Measurements from ENCODE around the gene ELOB.

Gene ELOB

GRCh38 chr16:2768403-2769089 is 8.5 kb downstream of the ELOB start:
- no peak for DNase-seq (ENCODE audit: low read depth)

- DNase-seq (ENCODE audit: low read depth) = no peak
These were observed 9.2 kb downstream of the ELOB start for GRCh38 chr16:2767891-2768290.

- DNase-seq (ENCODE audit: low read depth) = no peak
These were observed 9.8 kb downstream of the ELOB start for GRCh38 chr16:2767140-2767731.

- no peak for DNase-seq (ENCODE audit: low read depth)
These were observed 10.5 kb downstream of the ELOB start for GRCh38 chr16:2766430-2767139.

- DNase-seq (ENCODE audit: low read depth) = no peak
These were observed 11.3 kb downstream of the ELOB start for GRCh38 chr16:2765462-2766404.

GRCh38 chr16:2764718-2765117 is 12.4 kb downstream of the ELOB start:
- DNase-seq (ENCODE audit: low read depth) = no peak

GRCh38 chr16:2763173-2763572 is 13.9 kb downstream of the ELOB start:
- no peak for DNase-seq (ENCODE audit: low read depth)

- no peak for DNase-seq (ENCODE audit: low read depth)
These were observed 14.4 kb downstream of the ELOB start for GRCh38 chr16:2762711-2763110.

- DNase-seq (ENCODE audit: low read depth) = no peak
These were observed 15.0 kb downstream of the ELOB start for GRCh38 chr16:2761886-2762583.

GRCh38 chr16:2761472-2761871 is 15.6 kb downstream of the ELOB start:
- DNase-seq (ENCODE audit: low read depth) = no peak

- no peak for DNase-seq (ENCODE audit: low read depth)
These were observed 19.7 kb downstream of the ELOB start for GRCh38 chr16:2757344-2757743.

- no peak for DNase-seq (ENCODE audit: low read depth)
These were observed 20.6 kb downstream of the ELOB start for GRCh38 chr16:2756288-2757015.

- no peak for DNase-seq (ENCODE audit: low read depth)
These were observed 21.9 kb downstream of the ELOB start for GRCh38 chr16:2755158-2755557.

GRCh38 chr16:2753733-2754020 is 23.4 kb downstream of the ELOB start:
- no peak for DNase-seq (ENCODE audit: low read depth)

- peak; percentile 66 for DNase-seq (ENCODE audit: low read depth)
These were observed 24.0 kb downstream of the ELOB start for GRCh38 chr16:2752850-2753732.

- peak; percentile 87 for DNase-seq (ENCODE audit: low read depth)
These were observed 24.8 kb downstream of the ELOB start, which contains the start of gene SRRM2 for GRCh38 chr16:2752035-2752849. SRRM2 (plus strand) TSS chr16:2752638; CDS start chr16:2756365, 3,727 bp downstream.

GRCh38 chr16:2751577-2752034 is 25.5 kb downstream of the ELOB start:
- DNase-seq (ENCODE audit: low read depth) = no peak

- no peak for DNase-seq (ENCODE audit: low read depth)
These were observed 27.1 kb downstream of the ELOB start for GRCh38 chr16:2749936-2750335.

GRCh38 chr16:2749476-2749875 is 27.6 kb downstream of the ELOB start:
- DNase-seq (ENCODE audit: low read depth) = no peak
